B cell (primary cell): ENCODE results near the gene ZNF598. TPM values are rescaled to one million over a fixed set of nuclear protein-coding genes. Genes with fewer than 3 reads are reported as not detected.

Experiments
- ATAC-seq: fragments of 200-7000 bp; cut with Tn5 transposase; one replicate; pipeline ENCODE4 v1.10.0; 2021; ENCODE audit warnings: low read depth, mild to moderate bottlenecking, moderate number of reproducible peaks, moderate library complexity
- CTCF ChIA-PET: fragments of 350-600 bp; sonication (Branson Sonifier 250); formaldehyde crosslinking; loops from one replicate; lab custom pipeline; 2021; ENCODE audit warnings: antibody characterized with exemption, inconsistent platforms; lab: Charles Lee
- POLR2A ChIA-PET: fragments of 350-600 bp; sonication (Branson Sonifier 250); formaldehyde crosslinking; loops from one replicate; lab custom pipeline; 2021; ENCODE audit warnings: antibody characterized with exemption; lab: Charles Lee
- DNase-seq: peaks from one replicate; pipeline ENCODE4 v3.0.0; 2013
- H2AFZ ChIP-seq: 2 replicates; pipeline ENCODE4 v1.6.1; 2012; ENCODE audit warnings: mild to moderate bottlenecking, low read depth, low read length; ENCODE audit not compliant: insufficient read depth, poor library complexity, severe bottlenecking
- H3K27ac ChIP-seq, 2 donors: 1 replicate in 1 of 2; 2 replicates in 1 of 2; pipeline ENCODE4 v1.5.1; 2012 to 2013; ENCODE audit warnings: low read length in 2 of 2, mild to moderate bottlenecking in 2 of 2, moderate library complexity in 1 of 2
- H3K27me3 ChIP-seq, 4 experiments: fragments of 200-600 bp in 1 of 4; sonication (generic) in 1 of 4; replicated peaks in 1 of 4; 1 replicate in 2 of 4; 2 replicates in 2 of 4; pipeline versions ENCODE4 v1.6.1 to v1.7.0; 2013 to 2016; ENCODE audit warnings: low read length in 3 of 4, mild to moderate bottlenecking in 2 of 4, mixed read lengths in 1 of 4, moderate library complexity in 1 of 4; ENCODE audit not compliant: insufficient read depth in 4 of 4, control insufficient read depth in 3 of 4; ENCODE audit errors: control extremely low read depth in 1 of 4
- H3K36me3 ChIP-seq, 2 experiments: replicated peaks in 1 of 2; 1 replicate in 1 of 2; 2 replicates in 1 of 2; pipeline versions ENCODE4 v1.6.1 to v1.7.1; 2013; ENCODE audit warnings: low read length in 1 of 2; ENCODE audit not compliant: insufficient read depth in 2 of 2, control insufficient read depth in 1 of 2; ENCODE audit errors: control extremely low read depth in 1 of 2, extremely low read depth in 1 of 2
- H3K4me1 ChIP-seq, 2 donors: fragments of 200-600 bp in 1 of 2; sonication (generic) in 1 of 2; 1 replicate in 1 of 2; 2 replicates in 1 of 2; pipeline versions ENCODE4 v1.5.1 to v1.6.1; 2013 to 2017; ENCODE audit warnings: low read length in 2 of 2; ENCODE audit not compliant: control insufficient read depth in 2 of 2, insufficient read depth in 2 of 2
- H3K4me2 ChIP-seq: replicated peaks from 2 replicates; pipeline ENCODE3; 2012; ENCODE audit warnings: mild to moderate bottlenecking, low read depth, low read length; ENCODE audit not compliant: poor library complexity, severe bottlenecking
- H3K4me3 ChIP-seq, 5 experiments: fragments of 200-600 bp in 1 of 5; sonication (generic) in 1 of 5; 1 replicate in 3 of 5; 2 replicates in 2 of 5; pipeline versions ENCODE4 v1.5.1 to v1.7.0; 2011 to 2016; ENCODE audit warnings: low read length in 4 of 5, mild to moderate bottlenecking in 4 of 5, low read depth in 2 of 5, control low read depth in 1 of 5, moderate library complexity in 1 of 5; ENCODE audit not compliant: insufficient read depth in 1 of 5; ENCODE audit errors: control extremely low read depth in 1 of 5, extremely low read depth in 1 of 5
- H3K79me2 ChIP-seq: fragments of 200-600 bp; sonication (generic); one replicate; pipeline ENCODE4 v1.6.0; 2016; ENCODE audit warnings: low read length; ENCODE audit not compliant: control insufficient read depth, insufficient read depth
- H3K9ac ChIP-seq: fragments of 200-600 bp; sonication (generic); 2 replicates; pipeline ENCODE4 v1.6.1; 2017; ENCODE audit warnings: mild to moderate bottlenecking, low read length, moderate library complexity
- H3K9me3 ChIP-seq, 3 donors: one replicate each; pipeline versions ENCODE4 v1.6.1 to v1.7.1; 2013; ENCODE audit warnings: low read length in 2 of 3; ENCODE audit not compliant: control insufficient read depth in 2 of 3, insufficient read depth in 1 of 3; ENCODE audit errors: control extremely low read depth in 1 of 3
- H4K20me1 ChIP-seq: 2 replicates; pipeline ENCODE4 v1.6.0; 2012; ENCODE audit warnings: mild to moderate bottlenecking, low read length; ENCODE audit not compliant: insufficient read depth, control insufficient read depth, poor library complexity, severe bottlenecking
- H3K27ac Mint-ChIP-seq: one replicate; pipeline ENCODE4 v1.8.0; 2021; ENCODE audit warnings: mixed read lengths
- H3K27me3 Mint-ChIP-seq: one replicate; pipeline ENCODE4 v1.8.0; 2021; ENCODE audit warnings: mixed read lengths
- H3K4me1 Mint-ChIP-seq: one replicate; pipeline ENCODE4 v1.8.0; 2021; ENCODE audit warnings: mixed read lengths
- H3K4me3 Mint-ChIP-seq: one replicate; pipeline ENCODE4 v1.8.0; 2021; ENCODE audit warnings: mixed read lengths
- H3K9me3 Mint-ChIP-seq: one replicate; pipeline ENCODE4 v1.8.0; 2022; ENCODE audit warnings: mixed read lengths; ENCODE audit not compliant: insufficient read depth
- EZH2 ChIP-seq: IDR thresholded peaks from 2 replicates; pipeline ENCODE4 v1.6.1; 2012; ENCODE audit warnings: borderline replicate concordance, low read depth, mild to moderate bottlenecking, moderate library complexity, low read length; ENCODE audit not compliant: insufficient read depth, poor library complexity, severe bottlenecking
- WGBS: methylation state at CpG from one replicate; pipeline ENCODE4 v1.1.5; 2013; ENCODE audit warnings: missing lambda C conversion rate; ENCODE audit not compliant: insufficient coverage; 5-methylcytosine and 5-hydroxymethylcytosine counted together
- intact Hi-C: fragments of 100-400 bp; cut with micrococcal nuclease; formaldehyde crosslinking; loops from one replicate; pipeline ENCODE4 v1.10.0; 2022
- polyA plus RNA-seq: library from polyadenylated mRNA; depleted of rRNA; stranded (reverse); fragments of >200 nt; gene quantifications from 2 replicates; pipeline ENCODE4 v1.2.3, GENCODE V29; 2012
- total RNA-seq, 2 donors: library from RNA; stranded (reverse); fragments of 120-200 nt in 1 of 2; gene quantifications; 1 replicate in 1 of 2; 2 replicates in 1 of 2; pipeline versions ENCODE4 v1.2.3 to v1.2.4, GENCODE V29; 2013 to 2022
- TF ChIP-seq, protein P1 (sequence below): fragments of 200-600 bp; IDR thresholded peaks from one replicate; pipeline ENCODE4 v1.8.0; 2022; ENCODE audit warnings: antibody characterized with exemption, mild to moderate bottlenecking

Gene ZNF598
- total and polyA plus RNA-seq, 2 donors (not counting 1 experiment from before 2014, with no cell fraction given): 49.5 to 61.5 TPM

DNA sequence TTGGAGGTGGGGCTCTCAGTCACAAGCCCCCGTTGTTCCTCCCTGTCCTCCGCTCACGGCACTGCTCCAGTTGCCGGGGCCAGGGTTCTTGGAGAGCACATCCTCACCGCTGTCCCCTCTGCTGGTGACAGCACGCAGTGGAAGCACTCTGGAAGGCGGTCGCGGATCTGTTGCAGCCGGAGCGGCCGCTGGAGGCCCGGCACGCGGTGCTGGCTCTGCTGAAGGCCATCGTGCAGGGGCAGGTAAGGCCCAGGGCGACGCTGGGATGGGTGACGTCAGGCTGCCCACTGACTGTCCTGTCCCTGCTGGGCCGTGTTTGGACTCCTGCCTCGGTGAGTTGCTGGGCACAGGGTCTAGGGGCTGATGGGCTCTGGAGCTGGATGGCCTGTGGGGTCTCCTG lies 43.6 kb upstream of the ZNF598 start:
- H2AFZ ChIP-seq: no peak overlapping the region
- peaks cover 7% of the 10 kb centered on the region for H3K4me1 Mint-ChIP-seq
- H3K27me3 ChIP-seq: no peaks in the 10 kb centered on the region
- no peaks in the 10 kb centered on the region for H4K20me1 ChIP-seq
- H3K9me3 Mint-ChIP-seq: no peaks in the 10 kb centered on the region
- H3K36me3 ChIP-seq: peaks cover 0 to 50% of the 10 kb centered on the region in 2 experiments
- intact Hi-C loops: no loop called here
- no peak overlapping the region for H3K4me3 Mint-ChIP-seq
- no peak overlapping the region for H3K4me3 ChIP-seq
- H3K4me1 ChIP-seq: peaks cover 7% of the 10 kb centered on the region in 2 donors
- DNase-seq (no peak), ATAC-seq (no peak)
- H3K27me3 Mint-ChIP-seq: no peaks in the 10 kb centered on the region
- no peak overlapping the region for H3K27ac Mint-ChIP-seq
- TF ChIP-seq EZH2: no peak
- TF ChIP-seq, protein P1, sequence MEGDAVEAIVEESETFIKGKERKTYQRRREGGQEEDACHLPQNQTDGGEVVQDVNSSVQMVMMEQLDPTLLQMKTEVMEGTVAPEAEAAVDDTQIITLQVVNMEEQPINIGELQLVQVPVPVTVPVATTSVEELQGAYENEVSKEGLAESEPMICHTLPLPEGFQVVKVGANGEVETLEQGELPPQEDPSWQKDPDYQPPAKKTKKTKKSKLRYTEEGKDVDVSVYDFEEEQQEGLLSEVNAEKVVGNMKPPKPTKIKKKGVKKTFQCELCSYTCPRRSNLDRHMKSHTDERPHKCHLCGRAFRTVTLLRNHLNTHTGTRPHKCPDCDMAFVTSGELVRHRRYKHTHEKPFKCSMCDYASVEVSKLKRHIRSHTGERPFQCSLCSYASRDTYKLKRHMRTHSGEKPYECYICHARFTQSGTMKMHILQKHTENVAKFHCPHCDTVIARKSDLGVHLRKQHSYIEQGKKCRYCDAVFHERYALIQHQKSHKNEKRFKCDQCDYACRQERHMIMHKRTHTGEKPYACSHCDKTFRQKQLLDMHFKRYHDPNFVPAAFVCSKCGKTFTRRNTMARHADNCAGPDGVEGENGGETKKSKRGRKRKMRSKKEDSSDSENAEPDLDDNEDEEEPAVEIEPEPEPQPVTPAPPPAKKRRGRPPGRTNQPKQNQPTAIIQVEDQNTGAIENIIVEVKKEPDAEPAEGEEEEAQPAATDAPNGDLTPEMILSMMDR: no peak
- no peaks in the 10 kb centered on the region for H3K9me3 ChIP-seq
- peaks cover 37% of the 10 kb centered on the region for H3K79me2 ChIP-seq
- CTCF ChIA-PET: no interaction called here
- WGBS: 98% methylated on average over 20 of the region's 21 CpGs
- POLR2A ChIA-PET: no interaction called here
- H3K4me2 ChIP-seq: no peak overlapping the region
- H3K27ac ChIP-seq: no peak overlapping the region
- H3K9ac ChIP-seq: no peak overlapping the region

DNA sequence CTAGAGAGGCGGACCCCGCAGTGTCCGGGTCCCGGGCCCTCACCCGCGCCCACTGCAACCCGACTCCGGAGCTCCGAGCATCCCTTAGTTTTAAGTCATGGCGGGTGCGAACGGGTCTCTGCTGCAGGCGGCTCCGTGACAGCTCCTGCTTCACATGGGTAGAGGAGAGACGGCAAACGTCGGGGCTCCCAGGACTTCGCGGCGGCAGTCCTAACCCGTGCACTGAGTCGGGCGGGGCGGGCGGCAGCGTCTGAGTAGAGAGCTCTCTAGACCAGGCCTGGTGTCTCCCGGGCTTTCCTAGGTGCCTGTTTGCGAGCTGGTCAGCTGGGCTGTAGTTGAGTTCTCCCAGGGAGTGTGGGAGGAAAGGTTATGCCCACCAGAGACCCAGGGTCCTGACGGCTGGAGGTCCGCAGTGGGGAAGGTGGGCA lies 38.5 kb upstream of the ZNF598 start:
- Mint-ChIP-seq H3K4me1 (peaks cover 20% of the 10 kb centered on the region), H3K9me3 (no peaks in the 10 kb centered on the region), H3K27ac (peak overlapping the region; percentile 71), H3K4me3 (peak overlapping the region; percentile 91), H3K27me3 (no peaks in the 10 kb centered on the region)
- no peak for DNase-seq
- H2AFZ ChIP-seq: peak overlapping the region; percentile 93
- CTCF ChIA-PET: interaction anchor here (0.8 to 2.6 kb wide), 7 partner anchors 9 to 107 kb away, joined by 3 to 16 read pairs (median 6); partner anchors contain the start of genes NHERF2 and TRAF7
- TF ChIP-seq EZH2: no peak
- TF ChIP-seq, protein P1: no peak
- no peak for ATAC-seq
- peak overlapping the region in 1 of 2 donors; percentile 63 for H3K27ac ChIP-seq
- peak overlapping the region; percentile 27 to 79 (median 78) for H3K4me3 ChIP-seq
- intact Hi-C loops: loop anchor here (5.0 kb wide), 1 partner anchor 219 kb away; the partner anchor contains the start of gene RNPS1
- no peaks in the 10 kb centered on the region for H3K9me3 ChIP-seq
- peaks cover 0 to 16% of the 10 kb centered on the region in 2 experiments for H3K36me3 ChIP-seq
- peaks cover 55% of the 10 kb centered on the region for H3K79me2 ChIP-seq
- H4K20me1 ChIP-seq: no peaks in the 10 kb centered on the region
- POLR2A ChIA-PET: interaction anchor here (0.6 to 0.7 kb wide), 2 partner anchors 17 to 105 kb away, joined by 5 to 9 read pairs; partner anchors contain the start of gene MSRB1
- H3K27me3 ChIP-seq: no peaks in the 10 kb centered on the region
- 2% methylated on average over 30 of the region's 30 CpGs for WGBS
- H3K9ac ChIP-seq: peak overlapping the region; percentile 75
- peak overlapping the region; percentile 96 for H3K4me2 ChIP-seq
- peaks cover 17 to 35% of the 10 kb centered on the region in 2 donors for H3K4me1 ChIP-seq
